ENCODE results near the gene NAA10.

The NAA10 gene

DNA sequence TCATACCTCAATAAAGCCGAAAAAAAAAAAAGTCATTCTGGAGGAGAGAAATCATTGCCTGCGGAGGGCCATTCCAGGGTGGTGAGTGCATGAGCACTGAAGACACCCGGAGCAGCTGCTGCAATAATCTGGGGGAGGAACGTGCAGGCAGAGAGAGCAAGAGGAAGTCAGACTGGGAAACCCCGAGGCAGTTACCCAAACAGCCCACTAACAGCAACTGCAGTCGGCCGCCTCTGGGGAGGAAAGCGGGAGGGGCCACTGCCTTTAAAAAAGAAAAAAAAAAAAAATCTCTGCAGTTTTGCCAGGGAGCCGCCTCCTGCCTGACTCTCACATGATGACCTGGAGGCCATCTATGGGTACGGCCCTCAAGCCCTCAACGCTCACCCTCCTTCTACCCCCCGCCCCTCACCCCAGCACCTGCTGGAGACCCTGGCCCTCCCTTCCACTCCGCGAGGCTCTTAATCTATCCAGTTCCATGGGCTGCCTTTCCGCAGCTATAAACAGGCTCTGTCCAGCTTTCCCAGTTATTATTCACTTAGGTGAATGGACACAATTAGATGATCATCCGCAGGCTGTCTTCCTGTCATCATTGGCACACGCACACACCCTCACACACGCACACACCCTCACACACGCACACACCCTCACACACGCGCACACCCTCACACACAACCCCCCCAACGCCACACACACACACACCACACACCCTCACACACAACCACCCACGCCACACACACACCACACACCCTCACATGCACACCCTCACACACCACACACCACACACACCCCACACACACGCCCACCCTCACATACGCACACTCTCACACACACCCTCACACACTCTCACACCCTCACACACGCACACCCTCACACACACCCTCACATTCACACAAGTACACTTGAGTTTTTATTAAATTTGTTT lies 33.7 kb downstream of the NAA10 start:
- no peak overlapping the region for H3K4me3 ChIP-seq (ENCODE audit: control insufficient read depth, low read depth, low read length)
- peak; percentile 73 for DNase-seq (ENCODE audit: low read depth)
- TF ChIP-seq CTCF (conservative IDR thresholded peaks at IDR 0.05; ENCODE audit: control insufficient read depth, insufficient read depth, low read depth, low read length): no peak

- no peak for TF ChIP-seq CTCF (conservative IDR thresholded peaks at IDR 0.05; ENCODE audit: control insufficient read depth, insufficient read depth, low read depth, low read length)
- H3K4me3 ChIP-seq (ENCODE audit: control insufficient read depth, low read depth, low read length): no peak overlapping the region
- DNase-seq (ENCODE audit: low read depth): no peak
These were observed 36.9 kb downstream of the NAA10 start for GRCh38 chrX:153897899-153898298.

- DNase-seq (ENCODE audit: low read depth): no peak
- no peak for TF ChIP-seq CTCF (conservative IDR thresholded peaks at IDR 0.05; ENCODE audit: control insufficient read depth, insufficient read depth, low read depth, low read length)
- H3K4me3 ChIP-seq (ENCODE audit: control insufficient read depth, low read depth, low read length): no peak overlapping the region
These were observed 45.7 kb downstream of the NAA10 start for GRCh38 chrX:153889123-153889522.

DNA sequence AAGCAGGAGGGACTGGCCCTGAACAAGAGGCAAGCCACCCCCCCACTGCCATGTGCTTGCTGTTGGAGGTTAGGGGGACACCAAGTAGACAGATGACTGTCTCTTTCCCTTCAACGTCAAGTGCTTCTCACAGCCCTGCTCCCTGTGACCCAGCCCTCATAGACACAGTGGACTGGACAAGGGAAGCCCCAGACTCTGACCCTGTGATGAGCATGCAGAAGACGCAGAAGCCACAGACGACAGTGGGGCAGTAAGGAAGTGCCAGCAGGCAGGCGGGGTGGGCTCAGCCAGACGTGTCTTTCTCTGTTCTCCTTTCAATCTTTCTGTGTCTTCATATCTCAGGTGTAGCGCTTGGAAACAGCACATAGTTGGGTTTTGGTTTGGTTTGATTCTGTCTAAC lies 46.5 kb downstream of the NAA10 start:
- no peak for TF ChIP-seq CTCF (conservative IDR thresholded peaks at IDR 0.05; ENCODE audit: control insufficient read depth, insufficient read depth, low read depth, low read length)
- no peak overlapping the region for H3K4me3 ChIP-seq (ENCODE audit: control insufficient read depth, low read depth, low read length)
- no peak for DNase-seq (ENCODE audit: low read depth)

- H3K4me3 ChIP-seq (ENCODE audit: control insufficient read depth, low read depth, low read length): no peak overlapping the region
- DNase-seq (ENCODE audit: low read depth): no peak
- TF ChIP-seq CTCF (conservative IDR thresholded peaks at IDR 0.05; ENCODE audit: control insufficient read depth, insufficient read depth, low read depth, low read length): no peak
These were observed 47.5 kb downstream of the NAA10 start for GRCh38 chrX:153887385-153887784.

GRCh38 chrX:153886915-153887314 lies 47.9 kb downstream of the NAA10 start:
- no peak overlapping the region for H3K4me3 ChIP-seq (ENCODE audit: control insufficient read depth, low read depth, low read length)
- DNase-seq (ENCODE audit: low read depth): no peak
- no peak for TF ChIP-seq CTCF (conservative IDR thresholded peaks at IDR 0.05; ENCODE audit: control insufficient read depth, insufficient read depth, low read depth, low read length)
